HepG2 (cell line): Measurements from ENCODE around the gene GLUD1. TPM values are rescaled to one million over a fixed set of nuclear protein-coding genes. Genes with fewer than 3 reads are reported as not detected.
A peak's percentile ranks its signal among the peaks of the same experiment; 100 is the strongest.

Experiments used
- BRF2 ChIP-seq: sonication (generic); formaldehyde crosslinking; IDR thresholded peaks from 2 replicates; pipeline ENCODE4 v1.8.1; 2022; ENCODE audit warnings: mild to moderate bottlenecking, missing genetic modification reagents
- CEBPG ChIP-seq: IDR thresholded peaks from 2 replicates; pipeline ENCODE4 v1.6.1; 2016
- CREBL2 ChIP-seq: sonication (generic); formaldehyde crosslinking; IDR thresholded peaks from 2 replicates; pipeline ENCODE4 v1.8.1; 2023; ENCODE audit warnings: missing genetic modification reagents, mild to moderate bottlenecking, borderline replicate concordance
- DNMT1 ChIP-seq: sonication (generic); formaldehyde crosslinking; IDR thresholded peaks from 2 replicates; pipeline ENCODE4 v1.5.1; 2020; ENCODE audit warnings: mild to moderate bottlenecking, missing genetic modification reagents
- DR1 ChIP-seq: sonication (generic); formaldehyde crosslinking; IDR thresholded peaks from 2 replicates; pipeline ENCODE4 v1.8.0; 2021; ENCODE audit warnings: mild to moderate bottlenecking, missing genetic modification reagents, inconsistent platforms
- E2F2 ChIP-seq: sonication (generic); formaldehyde crosslinking; IDR thresholded peaks from 2 replicates; pipeline ENCODE4 v1.4.0; 2020; ENCODE audit warnings: missing genetic modification reagents, borderline replicate concordance
- EHMT2 ChIP-seq: fragments of 200-600 bp; sonication (generic); IDR thresholded peaks from 2 replicates; pipeline ENCODE4 v1.7.0; 2017; ENCODE audit warnings: antibody characterized with exemption, low read depth, low read length, borderline replicate concordance
- FOXP1 ChIP-seq, 2 experiments: fragments of 450-650 bp in 1 of 2; IDR thresholded peaks; 2 replicates each; pipeline ENCODE4 v1.6.1; 2017 to 2018; ENCODE audit warnings: antibody characterized with exemption in 1 of 2
- MED8 ChIP-seq: sonication (generic); formaldehyde crosslinking; IDR thresholded peaks from 2 replicates; pipeline ENCODE4 v1.8.1; 2023; ENCODE audit warnings: mild to moderate bottlenecking, missing genetic modification reagents; ENCODE audit not compliant: insufficient replicate concordance
- MTA3 ChIP-seq: sonication (generic); formaldehyde crosslinking; IDR thresholded peaks from 2 replicates; pipeline ENCODE4 v1.4.0; 2020; ENCODE audit warnings: missing genetic modification reagents
- NFATC3 ChIP-seq: sonication (generic); formaldehyde crosslinking; IDR thresholded peaks from 2 replicates; pipeline ENCODE4 v1.5.1; 2020; ENCODE audit warnings: mild to moderate bottlenecking, missing genetic modification reagents
- NFYC ChIP-seq: IDR thresholded peaks from 2 replicates; pipeline ENCODE4 v1.6.1; 2016; ENCODE audit warnings: missing genetic modification reagents, missing compliant biosample characterization
- NR2F6 ChIP-seq, 2 experiments: IDR thresholded peaks; 2 replicates each; pipeline ENCODE4 v1.6.1; 2016; ENCODE audit warnings: antibody characterized with exemption in 1 of 2, mild to moderate bottlenecking in 1 of 2
- PHF5A ChIP-seq: IDR thresholded peaks from one replicate; pipeline ENCODE4 v1.6.1; 2018; ENCODE audit warnings: low read depth, missing genetic modification reagents; ENCODE audit not compliant: unreplicated experiment
- PTBP1 ChIP-seq: fragments of 200-400 bp; formaldehyde crosslinking; IDR thresholded peaks from 2 replicates; pipeline ENCODE4 v1.6.1; 2018; ENCODE audit warnings: low read length, low read depth; ENCODE audit not compliant: poor library complexity, severe bottlenecking
- RAD51 ChIP-seq: fragments of 450-650 bp; IDR thresholded peaks from 2 replicates; pipeline ENCODE4 v1.6.1; 2016; ENCODE audit warnings: borderline replicate concordance
- SIN3A ChIP-seq: IDR thresholded peaks from 2 replicates; pipeline ENCODE4 v1.6.1; 2011; ENCODE audit warnings: low read depth, mild to moderate bottlenecking, control low read depth, low read length, borderline replicate concordance
- SMAD3 ChIP-seq: sonication (generic); formaldehyde crosslinking; IDR thresholded peaks from 2 replicates; pipeline ENCODE4 v1.4.0; 2020; ENCODE audit warnings: missing genetic modification reagents
- TCF7L2 ChIP-seq: IDR thresholded peaks from 2 replicates; pipeline ENCODE4 v1.6.1; 2011; ENCODE audit warnings: mild to moderate bottlenecking, low read depth, low read length, moderate library complexity
- THYN1 ChIP-seq: sonication (generic); formaldehyde crosslinking; IDR thresholded peaks from 2 replicates; pipeline ENCODE4 v1.8.1; 2023; ENCODE audit warnings: low read depth, mild to moderate bottlenecking, moderate library complexity, missing genetic modification reagents, borderline replicate concordance
- ZNF121 ChIP-seq: sonication (generic); formaldehyde crosslinking; IDR thresholded peaks from 2 replicates; pipeline ENCODE4 v1.5.0; 2020; ENCODE audit warnings: mild to moderate bottlenecking, missing genetic modification reagents
- ZNF296 ChIP-seq: sonication (generic); formaldehyde crosslinking; conservative IDR thresholded peaks from 2 replicates; pipeline ENCODE4 v1.5.0; 2020; ENCODE audit warnings: mild to moderate bottlenecking, missing genetic modification reagents
- ZNF430 ChIP-seq: sonication (generic); formaldehyde crosslinking; IDR thresholded peaks from 2 replicates; pipeline ENCODE4 v1.9.0; 2021; ENCODE audit warnings: mild to moderate bottlenecking, missing genetic modification reagents
- ZNF552 ChIP-seq: sonication (generic); formaldehyde crosslinking; IDR thresholded peaks from 2 replicates; pipeline ENCODE4 v1.9.0; 2022; ENCODE audit warnings: missing genetic modification reagents, mild to moderate bottlenecking, borderline replicate concordance
- ZNF691 ChIP-seq: sonication (generic); formaldehyde crosslinking; IDR thresholded peaks from 2 replicates; pipeline ENCODE4 v1.4.0; 2020; ENCODE audit warnings: missing genetic modification reagents, low read depth, mild to moderate bottlenecking, borderline replicate concordance
- ZNF747 ChIP-seq: sonication (generic); formaldehyde crosslinking; IDR thresholded peaks from 2 replicates; pipeline ENCODE4 v1.8.1; 2023; ENCODE audit warnings: missing genetic modification reagents, mild to moderate bottlenecking, borderline replicate concordance
- ZNF839 ChIP-seq: sonication (generic); formaldehyde crosslinking; IDR thresholded peaks from 2 replicates; pipeline ENCODE4 v1.4.0; 2020; ENCODE audit warnings: missing genetic modification reagents, mild to moderate bottlenecking, borderline replicate concordance
- ZSCAN30 ChIP-seq: sonication (generic); formaldehyde crosslinking; IDR thresholded peaks from 2 replicates; pipeline ENCODE4 v1.5.0; 2020; ENCODE audit warnings: mild to moderate bottlenecking, missing genetic modification reagents
- polyA plus RNA-seq, 8 experiments: library from polyadenylated mRNA; depleted of rRNA in 3 of 8; stranded (reverse) in 7 of 8; unstranded in 1 of 8; fragments of >200 nt; fragmentation: Illumina TruSeq in 4 of 8; extraction: Trizol in 4 of 8; gene quantifications; 2 replicates each; pipeline versions ENCODE4 v1.2.1 to v1.2.3, GENCODE V29; 2011 to 2016; ENCODE audit warnings: low read depth in 4 of 8, missing spikeins in 1 of 8, mixed read lengths in 1 of 8; ENCODE audit not compliant: insufficient read depth in 1 of 8
- total RNA-seq, 5 experiments: library from RNA; depleted of rRNA; stranded (reverse); fragments of >200 nt; fragmentation: Illumina TruSeq; extraction: Trizol; gene quantifications; 2 replicates each; pipeline ENCODE4 v1.2.3, GENCODE V29; 2016; ENCODE audit warnings: low read depth in 1 of 5

GLUD1 gene
- total and polyA plus RNA-seq, 2 of the 13 experiments (the other 11 are each of a cell fraction or from before 2014, with no cell fraction given): 301 to 798 TPM

- TF ChIP-seq MED8 (CRISPR knock-in tag) (peak; percentile 51), NFATC3 (CRISPR knock-in tag) (0 out of 2 replicates have a peak, but pooled peaks have one; percentile 15), ZNF691 (peak; percentile 81; the same call in 1 of the 2 replicates), ZNF430 (CRISPR knock-in tag) (peak; percentile 73; the same call in 1 of the 2 replicates), ZNF296 (CRISPR knock-in tag) (no peak), PTBP1 (no peak), DNMT1 (peak; percentile 75; the same call in 1 of the 2 replicates), E2F2 (no peak), ZSCAN30 (CRISPR knock-in tag) (no peak), ZNF839 (CRISPR knock-in tag) (0 out of 2 replicates have a peak, but pooled peaks have one; percentile 48), FOXP1 (IDR thresholded peaks at IDR 0.05) (no peak), FOXP1 (CRISPR knock-in tag; IDR thresholded peaks at IDR 0.05) (no peak), DR1 (CRISPR knock-in tag) (no peak), RAD51 (no peak), CEBPG (no peak), CREBL2 (CRISPR knock-in tag) (no peak), NR2F6 (IDR thresholded peaks at IDR 0.05) (no peak), NR2F6 (CRISPR knock-in tag; IDR thresholded peaks at IDR 0.05) (peak; percentile 64; the same call in 1 of the 2 replicates), SIN3A (0 out of 2 replicates have a peak, but pooled peaks have one; percentile 75), ZNF121 (CRISPR knock-in tag) (peak; percentile 81), ZNF747 (CRISPR knock-in tag) (no peak), PHF5A (CRISPR knock-in tag) (no peak), NFYC (CRISPR knock-in tag) (0 out of 2 replicates have a peak, but pooled peaks have one; percentile 27), MTA3 (CRISPR knock-in tag) (no peak), THYN1 (no peak), BRF2 (CRISPR knock-in tag) (0 out of 2 replicates have a peak, but pooled peaks have one; percentile 63), ZNF552 (CRISPR knock-in tag) (no peak), SMAD3 (CRISPR knock-in tag) (peak; percentile 46; the same call in 1 of the 2 replicates), EHMT2 (no peak), TCF7L2 (no peak)
These were observed 748 bp upstream of the GLUD1 start (continued) for GRCh38 chr10:87095236-87095945.
